KG1 (cell line): ENCODE results near the gene TMEM240.
"Not testable (repeated sequence)": the region's sequence is repeated elsewhere in the genome, so short reads cannot be mapped to it uniquely, and the experiment has no call there.

ENCODE experiments used
- DNase-seq: peaks from one replicate; lab custom pipeline; 2025; lab: John Stamatoyannopoulos, UW

TMEM240 gene

GRCh38 chr1:1557688-1558087 is 17.3 kb upstream of the TMEM240 start:
- DNase-seq: not testable (repeated sequence)

GRCh38 chr1:1556961-1557360 is 16.5 kb upstream of the TMEM240 start:
- DNase-seq: not testable (repeated sequence)

GRCh38 chr1:1556505-1556904 is 16.1 kb upstream of the TMEM240 start:
- no peak for DNase-seq

- DNase-seq: no peak
Observed at GRCh38 chr1:1554926-1555915, 14.8 kb upstream of the TMEM240 start.

DNA sequence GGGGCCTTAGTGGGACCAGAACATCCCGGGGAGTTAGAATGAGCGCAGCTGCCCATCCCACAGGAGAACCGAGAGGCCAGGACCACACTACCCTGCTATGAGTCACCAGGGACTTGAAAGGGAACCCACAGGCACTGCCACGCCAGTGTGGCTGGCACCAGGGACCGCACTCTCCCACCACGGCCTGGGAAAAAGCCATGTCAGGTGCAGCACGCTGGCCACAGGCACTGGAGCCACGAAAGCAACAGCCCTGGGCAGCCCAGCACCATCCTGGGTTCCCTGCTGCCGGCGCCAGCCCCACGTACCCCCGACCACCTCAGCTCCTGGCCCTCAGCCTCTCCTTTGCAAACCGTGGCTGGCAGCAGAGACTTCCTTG is 14.1 kb upstream of the TMEM240 start:
- DNase-seq: no peak

DNA sequence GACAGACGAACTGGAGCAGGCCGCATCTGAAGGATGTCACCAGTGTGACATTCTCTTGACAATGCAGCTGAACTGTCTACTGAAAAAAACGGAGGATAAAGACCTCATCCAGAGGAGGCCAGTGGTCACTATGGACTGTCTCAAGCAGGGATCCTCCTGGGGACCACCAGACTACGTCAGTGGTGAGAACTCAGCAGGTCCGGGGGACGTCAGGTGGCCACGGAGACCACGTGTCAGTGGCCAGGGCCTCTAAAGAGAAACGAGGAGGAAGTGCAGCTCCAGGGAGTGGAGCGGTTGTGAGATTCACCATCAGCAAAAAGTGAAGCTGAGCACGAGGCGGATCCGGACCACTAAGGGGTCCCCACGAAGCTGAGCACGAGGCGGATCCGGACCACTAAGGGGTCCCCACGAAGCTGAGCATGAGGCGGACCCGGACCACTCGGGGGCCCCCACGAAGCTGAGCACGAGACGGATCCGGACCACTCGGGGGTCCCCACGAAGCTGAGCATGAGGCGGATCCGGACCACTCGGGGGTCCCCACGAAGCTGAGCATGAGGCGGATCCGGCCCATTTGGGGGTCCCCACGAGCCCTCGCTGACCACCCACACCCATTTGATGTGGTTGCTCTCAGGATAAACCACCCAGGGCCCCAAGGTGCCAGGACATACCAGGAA is 13.5 kb upstream of the TMEM240 start:
- no peak for DNase-seq

DNA sequence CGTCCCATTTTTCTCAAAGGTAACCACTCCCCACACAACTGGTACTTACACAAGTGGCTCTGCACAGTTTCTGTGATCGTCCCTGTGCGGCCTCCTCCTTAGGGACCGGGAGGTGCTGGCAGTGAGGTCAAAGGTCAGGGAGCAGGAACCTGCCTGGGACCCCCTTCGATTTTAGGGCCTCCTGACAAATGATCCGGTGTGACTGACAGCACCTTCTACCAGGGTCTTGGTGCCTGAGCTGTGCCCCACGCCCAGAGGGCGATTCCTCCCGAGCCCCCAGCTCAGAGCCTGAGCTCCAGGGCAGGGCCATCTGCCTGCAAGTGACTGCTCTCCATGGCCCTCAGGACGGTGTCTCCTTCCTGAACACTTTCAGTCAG is 11.8 kb upstream of the TMEM240 start:
- no peak for DNase-seq

DNA sequence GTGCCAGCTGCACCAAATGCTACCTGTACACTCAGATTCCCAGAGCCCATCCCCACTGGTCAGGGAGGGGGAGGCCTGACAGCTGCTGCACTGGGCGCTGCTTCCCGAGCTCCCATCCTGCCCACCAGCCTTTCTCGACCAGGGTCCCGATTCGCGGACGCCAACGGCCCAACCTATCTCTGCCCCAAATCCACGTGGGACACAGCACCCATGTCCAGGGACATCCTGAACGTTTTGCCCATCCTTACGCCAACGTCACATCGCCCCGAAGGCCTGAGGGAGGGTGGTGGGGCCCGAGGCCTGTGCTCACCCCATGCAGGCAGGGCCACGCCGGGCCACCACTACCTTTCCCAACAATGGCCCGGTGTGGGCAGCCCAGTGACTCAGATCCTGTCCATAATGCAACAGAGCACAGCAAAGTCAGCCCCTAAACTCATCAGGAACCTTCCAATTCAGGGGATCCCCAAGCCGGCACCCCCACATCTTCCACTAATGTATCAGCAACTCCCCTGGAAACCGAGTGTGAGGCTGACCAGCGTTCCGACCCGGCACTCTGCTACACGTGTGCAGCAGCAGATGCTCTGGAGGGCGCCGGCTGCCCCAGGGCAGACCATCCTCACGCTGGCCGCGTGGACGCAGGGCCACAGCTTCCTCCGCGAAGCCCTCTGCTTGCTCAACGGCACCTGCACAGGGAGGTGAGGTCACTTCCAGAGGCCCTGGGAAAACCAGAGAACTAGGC is 11.3 kb upstream of the TMEM240 start:
- DNase-seq: no peak

DNA sequence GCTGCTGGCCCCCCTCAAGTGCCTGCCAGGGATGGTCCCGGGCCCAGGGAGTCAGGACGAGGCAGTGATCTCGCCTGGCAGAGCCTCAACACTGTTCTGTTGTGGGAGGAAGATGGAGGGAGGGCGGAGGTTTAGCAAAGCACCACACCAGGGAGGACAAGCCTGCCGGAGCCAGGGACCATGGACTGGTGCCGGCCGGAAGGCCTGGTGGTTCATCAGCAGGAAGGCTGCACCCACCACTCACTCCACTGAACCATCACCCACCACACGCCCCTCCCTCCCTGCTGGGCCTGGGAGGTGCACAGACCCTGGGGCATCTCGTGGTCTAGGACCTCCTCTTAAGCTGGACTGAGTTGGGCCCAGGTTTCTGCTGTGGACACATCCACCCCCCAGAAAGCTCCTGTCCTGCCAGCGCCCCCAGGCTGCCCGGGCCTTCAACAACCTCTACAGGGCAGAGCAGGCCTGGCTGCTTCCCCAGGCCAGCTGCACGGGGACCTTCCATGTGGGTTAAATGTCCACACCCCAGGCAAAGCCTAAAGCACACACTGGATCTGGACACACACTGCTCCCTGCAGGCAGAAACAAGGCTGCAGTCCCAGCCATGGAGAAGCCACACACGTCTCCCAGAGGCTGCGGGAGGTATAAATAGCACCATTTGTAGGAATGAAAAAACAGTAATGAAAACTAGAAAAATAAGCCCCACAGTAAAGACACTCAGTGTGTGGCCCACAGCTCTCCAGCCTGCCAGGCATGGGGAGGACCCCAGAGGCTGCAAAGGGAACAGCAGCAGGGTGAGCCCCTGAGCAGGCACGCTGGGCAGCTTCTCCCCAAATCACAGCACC is 10.4 kb upstream of the TMEM240 start:
- DNase-seq: no peak

- DNase-seq: no peak
Observed at GRCh38 chr1:1550087-1550486, 9.7 kb upstream of the TMEM240 start.

- no peak for DNase-seq
Observed at GRCh38 chr1:1548591-1548990, 8.2 kb upstream of the TMEM240 start.

GRCh38 chr1:1547476-1547875 is 7.1 kb upstream of the TMEM240 start:
- no peak for DNase-seq

- DNase-seq: no peak
Observed at GRCh38 chr1:1547011-1547410, 6.6 kb upstream of the TMEM240 start.

- no peak for DNase-seq
Observed at GRCh38 chr1:1545946-1546737, 5.7 kb upstream of the TMEM240 start.

DNA sequence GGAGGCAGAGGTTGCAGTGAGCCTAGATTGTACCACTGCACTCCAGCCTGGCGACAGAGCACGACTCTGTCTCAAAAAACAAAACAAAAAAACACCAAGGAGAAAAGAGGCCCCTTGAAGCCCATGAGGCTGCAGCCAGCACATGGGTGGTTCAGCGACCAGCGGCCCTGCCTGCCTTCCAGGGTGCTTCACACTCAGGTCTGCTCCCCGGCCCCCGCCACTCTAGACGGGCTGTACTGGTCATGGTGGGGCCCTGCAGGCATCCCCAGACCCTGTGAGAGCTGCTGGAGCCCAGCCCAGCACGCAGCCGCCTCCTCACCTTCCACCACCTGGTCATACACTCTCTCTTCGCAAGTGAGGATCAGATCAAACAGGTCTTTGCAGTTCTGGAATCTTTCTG is 4.1 kb upstream of the TMEM240 start:
- no peak for DNase-seq

DNA sequence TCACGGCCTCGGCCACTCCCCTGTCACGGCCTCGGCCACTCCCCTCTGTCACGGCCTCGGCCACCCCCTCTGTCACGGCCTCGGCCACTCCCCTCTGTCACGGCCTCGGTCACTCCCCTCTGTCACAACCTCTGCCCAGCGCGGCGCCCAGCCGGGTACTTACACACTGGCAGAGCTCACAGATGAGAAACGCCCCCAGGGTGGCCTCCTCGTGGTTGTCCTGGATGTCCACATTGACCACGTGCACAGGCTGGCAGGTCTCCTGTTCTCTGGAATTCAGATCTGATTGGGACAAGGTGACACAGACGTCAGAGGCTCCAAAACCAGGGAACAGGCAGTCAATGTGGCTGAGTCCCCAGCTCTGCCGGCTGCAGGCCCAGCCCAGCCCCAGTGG is 3.3 kb upstream of the TMEM240 start:
- DNase-seq: no peak

GRCh38 chr1:1542766-1543705 is 2.6 kb upstream of the TMEM240 start:
- no peak for DNase-seq

GRCh38 chr1:1541956-1542765 is 1.7 kb upstream of the TMEM240 start:
- DNase-seq: no peak
